Loucy (cell line): ENCODE data around the gene PPIL1.

Source experiments
- H2AFZ ChIP-seq: fragments of 200-600 bp; sonication (generic); 2 replicates; pipeline ENCODE4 v1.6.0; 2016; ENCODE audit warnings: antibody characterized with exemption, mild to moderate bottlenecking, low read length, moderate library complexity
- H3F3A ChIP-seq: fragments of 200-600 bp; 2 replicates; pipeline ENCODE4 v1.6.0; 2016; ENCODE audit warnings: antibody characterized with exemption, low read depth, mild to moderate bottlenecking
- H3K27me3 ChIP-seq: fragments of 200-600 bp; sonication (generic); 2 replicates; pipeline ENCODE4 v1.6.1; 2014; ENCODE audit warnings: low read length, mild to moderate bottlenecking; ENCODE audit not compliant: insufficient read depth, poor library complexity, severe bottlenecking
- H3K36me3 ChIP-seq: fragments of 200-600 bp; sonication (generic); 2 replicates; pipeline ENCODE4 v1.6.1; 2016; ENCODE audit warnings: low read length; ENCODE audit not compliant: insufficient read depth
- H3K4me1 ChIP-seq: fragments of 200-600 bp; sonication (generic); 2 replicates; pipeline ENCODE4 v1.5.1; 2014; ENCODE audit warnings: low read length, mild to moderate bottlenecking; ENCODE audit not compliant: insufficient read depth, poor library complexity, severe bottlenecking
- H3K4me2 ChIP-seq: fragments of 200-600 bp; sonication (generic); 2 replicates; pipeline ENCODE4 v1.6.0; 2014; ENCODE audit warnings: antibody characterized with exemption, low read length, low read depth, mild to moderate bottlenecking; ENCODE audit not compliant: poor library complexity, severe bottlenecking
- H3K4me3 ChIP-seq: fragments of 200-600 bp; sonication (generic); 2 replicates; pipeline ENCODE4 v1.5.1; 2014; ENCODE audit warnings: low read length, mild to moderate bottlenecking, mixed read lengths; ENCODE audit not compliant: poor library complexity, severe bottlenecking
- H3K79me2 ChIP-seq: fragments of 200-600 bp; sonication (generic); 2 replicates; pipeline ENCODE4 v1.6.1; 2014; ENCODE audit warnings: low read length; ENCODE audit not compliant: insufficient read depth
- H3K9ac ChIP-seq: fragments of 200-600 bp; sonication (generic); 2 replicates; pipeline ENCODE4 v1.6.0; 2014; ENCODE audit warnings: mild to moderate bottlenecking, low read depth, low read length, moderate library complexity; ENCODE audit not compliant: poor library complexity, severe bottlenecking
- H3K9me2 ChIP-seq: fragments of 200-600 bp; sonication (generic); replicated peaks from 2 replicates; pipeline ENCODE4 v1.6.1; 2016; ENCODE audit warnings: low read depth, low read length, mixed read lengths
- H3K9me3 ChIP-seq: fragments of 200-600 bp; sonication (generic); 2 replicates; pipeline ENCODE4 v1.6.1; 2014; ENCODE audit warnings: mild to moderate bottlenecking, antibody characterized with exemption, low read length, low read depth; ENCODE audit not compliant: insufficient read depth
- H4K20me1 ChIP-seq: fragments of 200-600 bp; sonication (generic); 2 replicates; pipeline ENCODE4 v1.6.0; 2014; ENCODE audit warnings: antibody characterized with exemption, low read length, mild to moderate bottlenecking; ENCODE audit not compliant: insufficient read depth, poor library complexity, severe bottlenecking
- EZH2phosphoT487 ChIP-seq: fragments of 200-600 bp; IDR thresholded peaks from 2 replicates; pipeline ENCODE4 v1.6.1; 2018; ENCODE audit warnings: antibody characterized with exemption, mild to moderate bottlenecking, moderate library complexity, borderline replicate concordance
- TF ChIP-seq, protein P1 (sequence below): fragments of 200-600 bp; sonication (generic); conservative IDR thresholded peaks from 2 replicates; pipeline ENCODE4 v1.5.1; 2014; ENCODE audit warnings: mild to moderate bottlenecking, antibody characterized with exemption, low read length

Gene PPIL1

GRCh38 chr6:36875250-36875633 is 639 bp upstream of the PPIL1 start:
- no peaks in the 10 kb centered on the region for H3K27me3 ChIP-seq
- H3F3A ChIP-seq = no peaks in the 10 kb centered on the region
- H3K9ac ChIP-seq = peak overlapping the region; percentile 85
- TF ChIP-seq, protein P1, sequence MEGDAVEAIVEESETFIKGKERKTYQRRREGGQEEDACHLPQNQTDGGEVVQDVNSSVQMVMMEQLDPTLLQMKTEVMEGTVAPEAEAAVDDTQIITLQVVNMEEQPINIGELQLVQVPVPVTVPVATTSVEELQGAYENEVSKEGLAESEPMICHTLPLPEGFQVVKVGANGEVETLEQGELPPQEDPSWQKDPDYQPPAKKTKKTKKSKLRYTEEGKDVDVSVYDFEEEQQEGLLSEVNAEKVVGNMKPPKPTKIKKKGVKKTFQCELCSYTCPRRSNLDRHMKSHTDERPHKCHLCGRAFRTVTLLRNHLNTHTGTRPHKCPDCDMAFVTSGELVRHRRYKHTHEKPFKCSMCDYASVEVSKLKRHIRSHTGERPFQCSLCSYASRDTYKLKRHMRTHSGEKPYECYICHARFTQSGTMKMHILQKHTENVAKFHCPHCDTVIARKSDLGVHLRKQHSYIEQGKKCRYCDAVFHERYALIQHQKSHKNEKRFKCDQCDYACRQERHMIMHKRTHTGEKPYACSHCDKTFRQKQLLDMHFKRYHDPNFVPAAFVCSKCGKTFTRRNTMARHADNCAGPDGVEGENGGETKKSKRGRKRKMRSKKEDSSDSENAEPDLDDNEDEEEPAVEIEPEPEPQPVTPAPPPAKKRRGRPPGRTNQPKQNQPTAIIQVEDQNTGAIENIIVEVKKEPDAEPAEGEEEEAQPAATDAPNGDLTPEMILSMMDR = no peak
- H3K4me2 ChIP-seq = peak overlapping the region; percentile 89
- no peaks in the 10 kb centered on the region for H3K9me3 ChIP-seq
- no peaks in the 10 kb centered on the region for H3K36me3 ChIP-seq
- peak overlapping the region; percentile 88 for H3K4me3 ChIP-seq
- H3K9me2 ChIP-seq = no peaks in the 10 kb centered on the region
- no peaks in the 10 kb centered on the region for H4K20me1 ChIP-seq
- peak overlapping the region; percentile 99 for H2AFZ ChIP-seq
- H3K79me2 ChIP-seq = peaks cover 39% of the 10 kb centered on the region
- peaks cover 40% of the 10 kb centered on the region for H3K4me1 ChIP-seq

GRCh38 chr6:36873612-36874442 is 776 bp downstream of the PPIL1 start:
- peak overlapping the region; percentile 88 for H3K4me3 ChIP-seq
- H3K27me3 ChIP-seq = no peaks in the 10 kb centered on the region
- H4K20me1 ChIP-seq = no peaks in the 10 kb centered on the region
- no peaks in the 10 kb centered on the region for H3K9me3 ChIP-seq
- peak overlapping the region; percentile 89 for H3K4me2 ChIP-seq
- TF ChIP-seq EZH2phosphoT487 = no peak
- TF ChIP-seq, protein P1 = peak; percentile 51
- H2AFZ ChIP-seq = peak overlapping the region; percentile 99
- H3K9ac ChIP-seq = peak overlapping the region; percentile 85
- H3F3A ChIP-seq = no peaks in the 10 kb centered on the region
- H3K4me1 ChIP-seq = peaks cover 46% of the 10 kb centered on the region
- no peaks in the 10 kb centered on the region for H3K36me3 ChIP-seq
- no peaks in the 10 kb centered on the region for H3K9me2 ChIP-seq
- H3K79me2 ChIP-seq = peaks cover 53% of the 10 kb centered on the region

DNA sequence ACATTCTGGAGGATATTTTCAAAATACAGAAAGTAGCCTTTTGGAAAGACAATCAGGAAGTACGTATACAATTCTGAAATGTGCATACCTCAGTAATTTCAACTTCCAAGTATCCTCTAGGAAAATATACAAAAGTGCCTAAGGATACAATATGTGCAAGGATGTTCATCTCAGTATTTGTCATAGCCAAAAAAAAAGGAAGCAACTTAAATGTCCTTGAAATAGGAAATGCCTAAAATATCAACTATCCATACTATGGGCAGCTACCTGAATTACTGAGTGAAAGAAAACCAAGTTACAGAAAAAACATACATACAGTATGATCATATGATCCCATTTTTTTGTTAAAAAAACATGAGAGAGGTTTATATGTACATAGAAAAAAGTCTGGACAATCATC is 1.5 kb downstream of the PPIL1 start:
- TF ChIP-seq, protein P1 = no peak
- TF ChIP-seq EZH2phosphoT487 = no peak
- Histone ChIP-seq H2AFZ (no peak overlapping the region), H3K27me3 (no peaks in the 10 kb centered on the region), H3K36me3 (no peaks in the 10 kb centered on the region), H3K9me2 (no peaks in the 10 kb centered on the region), H3K9me3 (no peaks in the 10 kb centered on the region), H4K20me1 (peaks cover 6% of the 10 kb centered on the region), H3K4me2 (peak overlapping the region; percentile 89), H3K79me2 (peaks cover 61% of the 10 kb centered on the region), H3K4me1 (peaks cover 52% of the 10 kb centered on the region), H3K9ac (peak overlapping the region; percentile 85), H3F3A (no peaks in the 10 kb centered on the region), H3K4me3 (peak overlapping the region; percentile 88)
